ENCODE measurements around the gene ADGRV1.

Gene ADGRV1

DNA sequence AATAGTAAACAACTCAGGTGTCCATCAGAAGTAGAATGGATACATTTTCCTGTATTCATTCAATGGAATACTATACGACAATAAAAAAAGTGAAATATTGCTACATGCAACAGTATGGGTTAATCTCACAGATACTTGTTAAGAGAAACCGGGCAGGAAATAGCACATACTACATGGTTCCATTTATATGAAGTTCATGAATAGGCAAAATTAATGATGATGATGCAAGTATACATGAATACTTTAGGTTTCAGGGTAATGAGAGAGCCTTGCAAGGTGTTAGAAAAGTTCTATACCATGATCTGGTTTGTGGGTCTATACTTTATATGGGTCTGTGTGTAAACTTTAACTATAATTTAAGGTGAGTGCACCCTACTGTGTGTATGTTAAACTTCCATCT, 390.4 kb downstream of the ADGRV1 start:
- Mint-ChIP-seq H3K27me3 (ENCODE audit: low read depth) (no peaks in the 10 kb centered on the region), H3K9me3 (no peaks in the 10 kb centered on the region), H3K4me1 (no peaks in the 10 kb centered on the region), H3K27ac (peak overlapping the region in 1 of 3 experiments; percentile 20), H3K36me3 (ENCODE audit: low read depth) (peaks cover 4% of the 10 kb centered on the region), H3K4me3 (no peak overlapping the region)
- no peak for TF ChIP-seq CTCF (IDR thresholded peaks at IDR 0.05; ENCODE audit: unreplicated experiment in 3 of 3)

- H3K4me1 Mint-ChIP-seq = no peaks in the 10 kb centered on the region
- peaks cover 4% of the 10 kb centered on the region for H3K36me3 Mint-ChIP-seq (ENCODE audit: low read depth)
- H3K27me3 Mint-ChIP-seq (ENCODE audit: low read depth) = no peaks in the 10 kb centered on the region
- H3K9me3 Mint-ChIP-seq = no peaks in the 10 kb centered on the region
- no peak for TF ChIP-seq CTCF (IDR thresholded peaks at IDR 0.05; ENCODE audit: unreplicated experiment in 3 of 3)
- H3K4me3 Mint-ChIP-seq = no peak overlapping the region
- H3K27ac Mint-ChIP-seq = peak overlapping the region in 1 of 3 experiments; percentile 20
Measured at GRCh38 chr5:90949469-90950358, 391.1 kb downstream of the ADGRV1 start.

DNA sequence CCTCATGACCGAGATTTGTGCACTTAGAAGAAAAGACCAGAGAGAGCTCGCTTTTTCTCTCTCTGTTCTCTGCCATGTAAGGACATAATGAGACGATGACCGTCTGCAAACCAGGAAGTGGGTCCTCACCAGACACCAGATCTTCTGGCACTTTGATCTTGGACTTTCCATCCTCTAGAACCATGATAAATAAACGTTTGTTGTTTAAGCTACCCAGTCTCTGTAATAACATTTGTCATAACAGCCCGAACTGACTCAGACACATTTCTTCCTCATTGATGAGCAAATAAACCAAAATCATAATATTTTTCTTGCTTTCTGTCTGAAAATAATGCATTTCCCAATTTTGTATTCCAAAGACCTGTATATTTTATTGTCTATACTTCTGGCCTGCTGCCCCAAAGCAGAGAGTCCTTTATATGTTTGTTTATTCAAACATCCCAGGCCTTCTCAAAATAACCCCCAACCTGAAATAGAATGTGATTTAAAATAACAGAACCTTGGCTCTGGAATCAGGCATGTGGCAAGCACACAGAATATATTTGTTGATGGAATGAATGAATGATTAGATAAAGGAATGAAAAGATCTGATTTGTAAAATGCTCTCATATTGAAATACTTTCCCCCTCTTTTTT, 396.5 kb downstream of the ADGRV1 start:
- Mint-ChIP-seq H3K27ac (no peak overlapping the region), H3K4me1 (peaks cover 7% of the 10 kb centered on the region), H3K9me3 (no peaks in the 10 kb centered on the region), H3K4me3 (no peak overlapping the region), H3K36me3 (ENCODE audit: low read depth) (no peaks in the 10 kb centered on the region), H3K27me3 (ENCODE audit: low read depth) (no peaks in the 10 kb centered on the region)
- no peak for TF ChIP-seq CTCF (IDR thresholded peaks at IDR 0.05; ENCODE audit: unreplicated experiment in 3 of 3)

- no peaks in the 10 kb centered on the region for H3K9me3 Mint-ChIP-seq
- no peak for TF ChIP-seq CTCF (IDR thresholded peaks at IDR 0.05; ENCODE audit: unreplicated experiment in 3 of 3)
- H3K27me3 Mint-ChIP-seq (ENCODE audit: low read depth) = no peaks in the 10 kb centered on the region
- H3K27ac Mint-ChIP-seq = no peak overlapping the region
- H3K36me3 Mint-ChIP-seq (ENCODE audit: low read depth) = no peaks in the 10 kb centered on the region
- no peak overlapping the region for H3K4me3 Mint-ChIP-seq
- peaks cover 7% of the 10 kb centered on the region for H3K4me1 Mint-ChIP-seq
Measured at GRCh38 chr5:90956511-90957097, 398.0 kb downstream of the ADGRV1 start.

GRCh38 chr5:90957906-90958305, 399.3 kb downstream of the ADGRV1 start:
- Mint-ChIP-seq H3K9me3 (no peaks in the 10 kb centered on the region), H3K4me3 (no peak overlapping the region), H3K4me1 (peaks cover 7% of the 10 kb centered on the region), H3K27ac (no peak overlapping the region), H3K36me3 (ENCODE audit: low read depth) (no peaks in the 10 kb centered on the region), H3K27me3 (ENCODE audit: low read depth) (no peaks in the 10 kb centered on the region)
- TF ChIP-seq CTCF (IDR thresholded peaks at IDR 0.05; ENCODE audit: unreplicated experiment in 3 of 3) = no peak
